Measurements from ENCODE around the gene RASAL1.

- TF ChIP-seq CTCF (conservative IDR thresholded peaks at IDR 0.05 in 1 of 2, IDR thresholded peaks at IDR 0.05 in 1 of 2; ENCODE audit: low read depth in 1 of 2, low read length in 2 of 2) (no peak), EZH2 (IDR thresholded peaks at IDR 0.05; ENCODE audit: low read length, missing control alignments) (no peak)
Measured at GRCh38 chr12:113149361-113150150, 14.0 kb upstream of the RASAL1 start, which contains the start of gene CFAP73.

All from fibroblast of lung (primary cell).